Parathyroid adenoma (tissue), 2 donors: ENCODE measurements around the gene PLAAT2.
A peak's percentile ranks its signal among the peaks of the same experiment; 100 is the strongest.
"Not testable (repeated sequence)": the region's sequence is repeated elsewhere in the genome, so short reads cannot be mapped to it uniquely, and the experiment has no call there.

ENCODE experiments used
- H2AFZ ChIP-seq: fragments of 300-600 bp; sonication (generic); one replicate; pipeline ENCODE4 v1.7.0; 2017; ENCODE audit warnings: antibody characterized with exemption, mild to moderate bottlenecking
- H3K27ac ChIP-seq: fragments of 300-600 bp; sonication (generic); one replicate; pipeline ENCODE4 v1.7.0; 2017
- H3K27me3 ChIP-seq: fragments of 300-600 bp; sonication (generic); one replicate; pipeline ENCODE4 v1.7.0; 2017; ENCODE audit warnings: low read length; ENCODE audit not compliant: control insufficient read depth, insufficient read depth
- H3K36me3 ChIP-seq: fragments of 300-600 bp; sonication (generic); one replicate; pipeline ENCODE4 v1.7.0; 2017; ENCODE audit warnings: low read length; ENCODE audit not compliant: control insufficient read depth, insufficient read depth
- H3K4me1 ChIP-seq: fragments of 300-600 bp; sonication (generic); one replicate; pipeline ENCODE4 v1.7.0; 2017; ENCODE audit warnings: control low read depth
- H3K4me2 ChIP-seq: fragments of 300-600 bp; sonication (generic); one replicate; pipeline ENCODE4 v1.7.0; 2017; ENCODE audit warnings: low read length
- H3K4me3 ChIP-seq: fragments of 300-600 bp; sonication (generic); one replicate; pipeline ENCODE4 v1.7.0; 2017; ENCODE audit warnings: low read depth, low read length
- H3K79me2 ChIP-seq: fragments of 300-600 bp; sonication (generic); one replicate; pipeline ENCODE4 v1.7.0; 2017; ENCODE audit warnings: control low read depth
- H3K9ac ChIP-seq: fragments of 300-600 bp; sonication (generic); one replicate; pipeline ENCODE4 v1.7.0; 2017; ENCODE audit warnings: mild to moderate bottlenecking
- H3K9me3 ChIP-seq: fragments of 300-600 bp; sonication (generic); one replicate; pipeline ENCODE4 v1.7.0; 2017; ENCODE audit warnings: low read length; ENCODE audit not compliant: control insufficient read depth
- CTCF ChIP-seq: fragments of 300-600 bp; sonication (generic); IDR thresholded peaks from one replicate; pipeline ENCODE4 v1.7.0; 2017; ENCODE audit warnings: antibody characterized with exemption, mild to moderate bottlenecking
- donor health status: primary hyperparathyroidism.

Gene PLAAT2

GRCh38 chr11:63548178-63548577 lies 15.0 kb downstream of the PLAAT2 start:
- H3K27ac ChIP-seq = no peak overlapping the region
- no peak overlapping the region for H3K4me2 ChIP-seq
- no peaks in the 10 kb centered on the region for H3K9me3 ChIP-seq
- H3K27me3 ChIP-seq = no peaks in the 10 kb centered on the region
- no peak for TF ChIP-seq CTCF
- no peaks in the 10 kb centered on the region for H3K4me1 ChIP-seq
- H3K79me2 ChIP-seq = no peaks in the 10 kb centered on the region
- H3K36me3 ChIP-seq = no peaks in the 10 kb centered on the region
- H2AFZ ChIP-seq = no peak overlapping the region
- H3K9ac ChIP-seq = no peak overlapping the region
- no peak overlapping the region for H3K4me3 ChIP-seq

GRCh38 chr11:63547061-63547460 lies 16.1 kb downstream of the PLAAT2 start:
- Histone ChIP-seq H2AFZ (no peak overlapping the region), H3K4me1 (no peaks in the 10 kb centered on the region)

GRCh38 chr11:63543711-63544110 lies 19.5 kb downstream of the PLAAT2 start:
- Histone ChIP-seq H3K79me2 (no peaks in the 10 kb centered on the region), H3K9me3 (no peaks in the 10 kb centered on the region), H3K4me3 (no peak overlapping the region), H3K27me3 (no peaks in the 10 kb centered on the region), H3K9ac (no peak overlapping the region), H3K36me3 (no peaks in the 10 kb centered on the region), H2AFZ (no peak overlapping the region), H3K4me1 (no peaks in the 10 kb centered on the region), H3K27ac (no peak overlapping the region), H3K4me2 (no peak overlapping the region)
- no peak for TF ChIP-seq CTCF

More at GRCh38 chr11:63547061-63547460, 16.1 kb downstream of the PLAAT2 start:
- Histone ChIP-seq H3K27me3 (no peaks in the 10 kb centered on the region), H3K9ac (no peak overlapping the region), H3K36me3 (no peaks in the 10 kb centered on the region), H3K9me3 (no peaks in the 10 kb centered on the region), H3K4me2 (no peak overlapping the region), H3K27ac (no peak overlapping the region), H3K79me2 (no peaks in the 10 kb centered on the region), H3K4me3 (no peak overlapping the region)
- no peak for TF ChIP-seq CTCF

GRCh38 chr11:63542506-63542905 lies 20.7 kb downstream of the PLAAT2 start:
- H3K4me1 ChIP-seq, H3K79me2 ChIP-seq, H3K9ac ChIP-seq, H2AFZ ChIP-seq, H3K27me3 ChIP-seq, H3K36me3 ChIP-seq, H3K4me2 ChIP-seq, H3K27ac ChIP-seq, H3K4me3 ChIP-seq, H3K9me3 ChIP-seq: not testable (repeated sequence)

GRCh38 chr11:63537293-63538101 lies 25.7 kb downstream of the PLAAT2 start:
- no peaks in the 10 kb centered on the region for H3K9me3 ChIP-seq
- peak overlapping the region; percentile 33 for H3K4me3 ChIP-seq
- H3K36me3 ChIP-seq = no peaks in the 10 kb centered on the region
- H3K4me2 ChIP-seq = no peak overlapping the region
- H3K27me3 ChIP-seq = no peaks in the 10 kb centered on the region
- H3K27ac ChIP-seq = peak overlapping the region; percentile 61
- no peaks in the 10 kb centered on the region for H3K79me2 ChIP-seq
- no peak overlapping the region for H3K9ac ChIP-seq
- H3K4me1 ChIP-seq = no peaks in the 10 kb centered on the region
- no peak for TF ChIP-seq CTCF
- H2AFZ ChIP-seq = no peak overlapping the region
